ENCODE data around the gene VRK3.

Gene VRK3

GRCh38 chr19:50007947-50008346 is 17.2 kb downstream of the VRK3 start:
- H3K36me3 Mint-ChIP-seq (ENCODE audit: low read depth), result peaks cover 23% of the 10 kb centered on the region
- H3K9me3 Mint-ChIP-seq, result no peaks in the 10 kb centered on the region
- H3K27ac Mint-ChIP-seq, result no peak overlapping the region
- no peak for TF ChIP-seq CTCF (IDR thresholded peaks at IDR 0.05)
- no peak overlapping the region for H3K4me3 Mint-ChIP-seq
- no peak for DNase-seq
- H3K27me3 Mint-ChIP-seq (ENCODE audit: low read depth, poor library complexity), result no peaks in the 10 kb centered on the region
- no peaks in the 10 kb centered on the region for H3K4me1 Mint-ChIP-seq

DNA sequence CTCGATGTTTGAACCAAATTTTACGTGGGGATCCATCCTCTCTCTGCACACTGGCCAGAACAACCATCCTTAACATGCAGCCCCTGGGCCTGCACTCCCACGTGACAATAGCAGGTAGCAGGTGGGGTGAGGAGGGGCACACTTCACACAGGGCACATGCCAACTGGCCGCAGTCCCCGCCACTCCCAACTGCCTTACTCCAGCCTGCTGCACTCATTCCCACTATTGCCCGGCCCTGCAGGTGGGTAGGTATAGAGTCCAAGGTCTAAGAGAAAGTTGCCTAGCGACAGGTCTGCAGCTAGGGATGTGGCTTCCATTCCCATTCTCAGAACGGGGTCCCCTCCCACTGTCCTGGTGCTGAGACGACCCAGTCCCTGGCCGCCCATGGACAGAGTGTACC is 18.0 kb downstream of the VRK3 start:
- no peak for DNase-seq
- Mint-ChIP-seq H3K27me3 (ENCODE audit: low read depth, poor library complexity) (no peaks in the 10 kb centered on the region), H3K4me1 (no peaks in the 10 kb centered on the region), H3K9me3 (no peaks in the 10 kb centered on the region), H3K27ac (no peak overlapping the region), H3K4me3 (no peak overlapping the region), H3K36me3 (ENCODE audit: low read depth) (peaks cover 23% of the 10 kb centered on the region)
- TF ChIP-seq CTCF (IDR thresholded peaks at IDR 0.05), result no peak

DNA sequence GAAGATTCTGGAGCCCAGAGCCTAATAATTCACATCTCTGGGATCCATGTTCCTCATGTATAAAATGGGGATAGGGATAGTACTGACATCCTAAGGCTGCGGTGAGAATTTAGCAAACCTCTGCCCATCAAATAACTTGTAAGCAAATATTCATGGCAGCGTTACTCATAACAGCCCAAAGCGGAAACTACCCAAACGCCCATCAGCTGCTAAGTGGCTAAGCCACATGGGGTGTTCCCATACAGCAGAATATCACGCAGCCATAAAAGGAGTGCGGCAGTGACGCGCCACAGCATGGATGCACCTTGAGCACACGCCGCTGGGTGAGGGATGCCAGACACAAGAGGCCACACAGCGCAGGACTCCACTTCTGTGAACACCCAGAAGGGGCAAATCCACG is 19.7 kb downstream of the VRK3 start:
- TF ChIP-seq CTCF (IDR thresholded peaks at IDR 0.05), result no peak
- peaks cover 22% of the 10 kb centered on the region for H3K36me3 Mint-ChIP-seq (ENCODE audit: low read depth)
- H3K27ac Mint-ChIP-seq, result no peak overlapping the region
- no peak overlapping the region for H3K4me3 Mint-ChIP-seq
- no peaks in the 10 kb centered on the region for H3K27me3 Mint-ChIP-seq (ENCODE audit: low read depth, poor library complexity)
- no peaks in the 10 kb centered on the region for H3K9me3 Mint-ChIP-seq
- no peaks in the 10 kb centered on the region for H3K4me1 Mint-ChIP-seq
- no peak for DNase-seq

DNA sequence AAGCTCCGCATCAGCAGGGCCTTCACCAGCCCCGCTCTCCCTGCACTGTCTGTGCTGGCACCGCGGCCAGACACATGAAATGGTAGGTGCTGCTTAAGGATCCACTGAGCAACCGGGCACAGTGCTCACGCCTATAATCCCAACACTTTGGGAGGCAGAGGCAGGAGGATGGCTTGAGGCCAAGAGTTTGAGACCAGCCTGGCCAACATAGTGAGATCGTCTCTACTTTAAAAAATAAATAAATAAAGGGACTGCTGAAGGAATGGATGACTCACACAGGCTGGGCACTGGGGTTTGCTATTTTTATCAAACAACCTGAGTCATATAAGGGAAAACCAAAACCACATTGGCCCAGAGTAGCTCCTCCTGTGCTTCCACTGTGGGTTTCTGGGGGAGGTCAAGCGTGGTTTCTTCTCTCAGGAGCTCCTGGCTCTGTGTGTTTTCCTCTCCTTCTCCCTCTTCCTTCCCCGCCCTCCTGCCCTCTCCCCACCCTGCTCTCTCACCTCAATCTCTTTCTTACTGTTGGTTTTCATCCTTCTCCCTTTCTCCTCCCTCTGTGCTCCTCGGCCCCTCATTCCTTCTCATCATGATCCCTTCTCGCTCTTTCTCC is 21.3 kb downstream of the VRK3 start:
- Mint-ChIP-seq H3K27ac (no peak overlapping the region), H3K9me3 (no peaks in the 10 kb centered on the region), H3K27me3 (ENCODE audit: low read depth, poor library complexity) (no peaks in the 10 kb centered on the region), H3K4me3 (no peak overlapping the region), H3K36me3 (ENCODE audit: low read depth) (peaks cover 22% of the 10 kb centered on the region), H3K4me1 (no peaks in the 10 kb centered on the region)
- no peak for DNase-seq
- TF ChIP-seq CTCF (IDR thresholded peaks at IDR 0.05), result no peak

GRCh38 chr19:50003254-50003788 is 21.9 kb downstream of the VRK3 start:
- Mint-ChIP-seq H3K4me3 (no peak overlapping the region), H3K27me3 (ENCODE audit: low read depth, poor library complexity) (no peaks in the 10 kb centered on the region), H3K27ac (no peak overlapping the region), H3K9me3 (no peaks in the 10 kb centered on the region), H3K4me1 (no peaks in the 10 kb centered on the region), H3K36me3 (ENCODE audit: low read depth) (peaks cover 22% of the 10 kb centered on the region)
- DNase-seq, result no peak
- TF ChIP-seq CTCF (IDR thresholded peaks at IDR 0.05), result no peak

- Mint-ChIP-seq H3K4me3 (no peak overlapping the region), H3K36me3 (ENCODE audit: low read depth) (peaks cover 22% of the 10 kb centered on the region), H3K27me3 (ENCODE audit: low read depth, poor library complexity) (no peaks in the 10 kb centered on the region), H3K27ac (peak overlapping the region; percentile 57), H3K9me3 (no peaks in the 10 kb centered on the region), H3K4me1 (peaks cover 4% of the 10 kb centered on the region)
- DNase-seq, result no peak
- no peak for TF ChIP-seq CTCF (IDR thresholded peaks at IDR 0.05)
These were observed 22.7 kb downstream of the VRK3 start for GRCh38 chr19:50002386-50002960.
